ENCODE measurements around the gene TMEM221. TPM values are rescaled to one million over a fixed set of nuclear protein-coding genes. Genes with fewer than 3 reads are reported as not detected.

TMEM221 gene
- total and polyA plus RNA-seq, 8 donors: 1.6 to 2.6 (median 2.0) TPM; not detected in 2

GRCh38 chr19:17460372-17461230 lies 12.1 kb upstream of the TMEM221 start, which contains the start of gene NXNL1:
TSS of gene NXNL1 (minus strand) at chr19:17460926. CDS start at chr19:17460869, 57 bp downstream.
- H3K9me3 ChIP-seq: no peaks in the 10 kb centered on the region
- H3K36me3 ChIP-seq: no peaks in the 10 kb centered on the region
- H3K27me3 ChIP-seq: peaks cover 9 to 64% of the 10 kb centered on the region in 2 donors
- no peaks in the 10 kb centered on the region for H3K4me1 ChIP-seq
- DNase-seq (peak in 1 of 4 donors; percentile 45), ATAC-seq (no peak)
- intact Hi-C loops (cut with DNase I): loop anchor here in 1 of 2 donors (5.0 kb wide), 1 partner anchor 63 kb away; no protein-coding TSS in a partner anchor
- H3K27ac ChIP-seq: no peak within 1 kb of the TSS
- TF ChIP-seq CTCF (IDR thresholded peaks at IDR 0.05): no peak
- no peak within 1 kb of the TSS for H3K4me3 ChIP-seq

- Histone ChIP-seq H3K36me3 (no peaks in the 10 kb centered on the region), H3K4me1 (no peaks in the 10 kb centered on the region), H3K27me3 (peaks cover 22 to 80% of the 10 kb centered on the region in 2 donors), H3K9me3 (no peaks in the 10 kb centered on the region), H3K4me3 (no peak overlapping the region), H3K27ac (no peak overlapping the region)
- intact Hi-C loops (cut with DNase I): no loop called here
- ATAC-seq (no peak), DNase-seq (no peak)
- TF ChIP-seq CTCF (IDR thresholded peaks at IDR 0.05): no peak
These were observed 10.5 kb upstream of the TMEM221 start for GRCh38 chr19:17458970-17459369.

GRCh38 chr19:17457616-17458015 lies 9.1 kb upstream of the TMEM221 start:
- Histone ChIP-seq H3K27me3 (peaks cover 22 to 87% of the 10 kb centered on the region in 2 donors), H3K9me3 (no peaks in the 10 kb centered on the region), H3K36me3 (no peaks in the 10 kb centered on the region), H3K27ac (no peak overlapping the region), H3K4me1 (no peaks in the 10 kb centered on the region), H3K4me3 (no peak overlapping the region)
- intact Hi-C loops (cut with DNase I): no loop called here
- DNase-seq (no peak), ATAC-seq (no peak)
- no peak for TF ChIP-seq CTCF (IDR thresholded peaks at IDR 0.05)

GRCh38 chr19:17456127-17456526 lies 7.7 kb upstream of the TMEM221 start:
- H3K27me3 ChIP-seq: peaks cover 22 to 80% of the 10 kb centered on the region in 2 donors
- DNase-seq: no peak
- no peak for ATAC-seq

More at GRCh38 chr19:17456127-17456526, 7.7 kb upstream of the TMEM221 start:
- Histone ChIP-seq H3K4me1 (no peaks in the 10 kb centered on the region), H3K9me3 (no peaks in the 10 kb centered on the region), H3K27ac (no peak overlapping the region), H3K36me3 (no peaks in the 10 kb centered on the region), H3K4me3 (no peak overlapping the region)
- intact Hi-C loops (cut with DNase I): no loop called here
- no peak for TF ChIP-seq CTCF (IDR thresholded peaks at IDR 0.05)
